ENCODE measurements around the gene ADD3.

DNA sequence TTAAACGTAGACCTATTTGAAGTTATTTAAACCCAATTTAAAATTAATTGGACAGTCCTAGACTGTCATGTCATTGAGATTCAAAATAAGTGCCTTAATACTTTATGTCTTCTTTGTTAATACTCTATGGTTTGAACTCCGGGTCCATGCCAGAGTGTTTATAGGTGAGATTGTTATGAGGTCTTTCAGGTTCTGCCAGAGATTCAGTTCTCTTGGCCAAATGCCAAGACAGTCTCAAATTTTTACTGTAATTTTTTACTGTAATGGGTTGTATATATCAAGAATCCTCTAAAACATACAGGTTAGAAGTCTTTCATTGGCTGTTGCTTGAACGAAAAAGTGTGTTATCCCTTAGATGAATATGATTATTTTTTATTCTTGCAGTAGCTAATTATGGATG, 3.9 kb downstream of the ADD3 start:
- TF ChIP-seq, protein P1, sequence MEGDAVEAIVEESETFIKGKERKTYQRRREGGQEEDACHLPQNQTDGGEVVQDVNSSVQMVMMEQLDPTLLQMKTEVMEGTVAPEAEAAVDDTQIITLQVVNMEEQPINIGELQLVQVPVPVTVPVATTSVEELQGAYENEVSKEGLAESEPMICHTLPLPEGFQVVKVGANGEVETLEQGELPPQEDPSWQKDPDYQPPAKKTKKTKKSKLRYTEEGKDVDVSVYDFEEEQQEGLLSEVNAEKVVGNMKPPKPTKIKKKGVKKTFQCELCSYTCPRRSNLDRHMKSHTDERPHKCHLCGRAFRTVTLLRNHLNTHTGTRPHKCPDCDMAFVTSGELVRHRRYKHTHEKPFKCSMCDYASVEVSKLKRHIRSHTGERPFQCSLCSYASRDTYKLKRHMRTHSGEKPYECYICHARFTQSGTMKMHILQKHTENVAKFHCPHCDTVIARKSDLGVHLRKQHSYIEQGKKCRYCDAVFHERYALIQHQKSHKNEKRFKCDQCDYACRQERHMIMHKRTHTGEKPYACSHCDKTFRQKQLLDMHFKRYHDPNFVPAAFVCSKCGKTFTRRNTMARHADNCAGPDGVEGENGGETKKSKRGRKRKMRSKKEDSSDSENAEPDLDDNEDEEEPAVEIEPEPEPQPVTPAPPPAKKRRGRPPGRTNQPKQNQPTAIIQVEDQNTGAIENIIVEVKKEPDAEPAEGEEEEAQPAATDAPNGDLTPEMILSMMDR (IDR thresholded peaks at IDR 0.05): no peak
- no peak for TF ChIP-seq POLR2A (IDR thresholded peaks at IDR 0.05)

All from right lobe of liver (tissue), 4 donors.